ENCODE measurements around the gene MTPN. TPM values are rescaled to one million over a fixed set of nuclear protein-coding genes. Genes with fewer than 3 reads are reported as not detected.

The MTPN gene
- total RNA-seq, 4 donors from 2014 or later = 70.8 to 160 (median 110) TPM

DNA sequence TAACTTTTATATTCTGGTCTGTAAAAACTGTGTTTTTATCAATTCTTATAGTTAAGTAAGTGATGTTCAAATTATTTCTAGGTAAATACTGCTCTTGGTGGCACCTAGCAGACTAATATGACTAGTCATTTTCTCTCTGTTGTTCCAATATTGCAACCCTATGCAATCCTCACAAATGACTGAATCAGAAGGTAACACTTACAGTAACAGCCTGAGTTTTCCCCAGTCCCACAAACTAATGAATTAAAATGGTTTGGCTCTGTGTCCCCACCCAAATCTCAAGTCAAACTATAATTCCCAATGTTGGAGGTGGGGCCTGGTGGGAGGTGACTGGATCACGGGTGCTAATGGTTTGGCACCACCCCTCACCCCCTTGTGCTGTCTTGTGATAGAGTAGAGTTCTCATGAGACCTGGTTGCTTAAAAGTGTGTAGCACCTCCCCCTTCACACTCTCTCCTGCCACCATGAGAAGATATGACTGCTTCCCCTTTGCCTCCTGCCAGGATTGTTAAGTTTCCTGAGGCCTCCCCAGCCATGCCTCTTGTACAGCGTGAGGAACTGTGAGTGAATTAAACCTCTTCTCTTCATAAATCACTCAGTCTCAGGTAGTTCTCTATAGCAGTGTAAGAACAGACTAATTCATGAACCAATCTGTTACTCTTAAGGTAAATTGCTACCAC, 43.5 kb downstream of the MTPN start:
- TF ChIP-seq, protein P1, sequence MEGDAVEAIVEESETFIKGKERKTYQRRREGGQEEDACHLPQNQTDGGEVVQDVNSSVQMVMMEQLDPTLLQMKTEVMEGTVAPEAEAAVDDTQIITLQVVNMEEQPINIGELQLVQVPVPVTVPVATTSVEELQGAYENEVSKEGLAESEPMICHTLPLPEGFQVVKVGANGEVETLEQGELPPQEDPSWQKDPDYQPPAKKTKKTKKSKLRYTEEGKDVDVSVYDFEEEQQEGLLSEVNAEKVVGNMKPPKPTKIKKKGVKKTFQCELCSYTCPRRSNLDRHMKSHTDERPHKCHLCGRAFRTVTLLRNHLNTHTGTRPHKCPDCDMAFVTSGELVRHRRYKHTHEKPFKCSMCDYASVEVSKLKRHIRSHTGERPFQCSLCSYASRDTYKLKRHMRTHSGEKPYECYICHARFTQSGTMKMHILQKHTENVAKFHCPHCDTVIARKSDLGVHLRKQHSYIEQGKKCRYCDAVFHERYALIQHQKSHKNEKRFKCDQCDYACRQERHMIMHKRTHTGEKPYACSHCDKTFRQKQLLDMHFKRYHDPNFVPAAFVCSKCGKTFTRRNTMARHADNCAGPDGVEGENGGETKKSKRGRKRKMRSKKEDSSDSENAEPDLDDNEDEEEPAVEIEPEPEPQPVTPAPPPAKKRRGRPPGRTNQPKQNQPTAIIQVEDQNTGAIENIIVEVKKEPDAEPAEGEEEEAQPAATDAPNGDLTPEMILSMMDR (IDR thresholded peaks at IDR 0.05; ENCODE audit: low read depth) = no peak

DNA sequence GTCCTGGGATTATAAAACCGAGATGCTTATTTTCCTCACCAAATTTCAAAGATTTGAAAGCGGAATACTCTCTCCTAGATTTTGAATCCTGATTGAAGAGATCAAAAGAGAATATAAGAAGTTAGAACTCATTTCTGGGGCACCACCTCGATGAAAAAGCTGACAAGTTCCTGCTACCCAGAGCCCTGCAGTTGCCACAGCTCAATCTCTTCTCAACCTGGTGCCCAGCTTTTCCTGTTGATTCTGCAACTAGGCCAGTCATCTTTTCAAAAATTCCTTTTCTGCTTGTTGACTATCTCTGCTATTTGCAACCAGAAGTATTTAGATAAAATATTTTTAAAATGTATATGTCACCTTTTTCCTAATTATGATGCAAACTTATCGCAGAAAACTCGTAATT, 45.0 kb downstream of the MTPN start:
- TF ChIP-seq, protein P1 (IDR thresholded peaks at IDR 0.05; ENCODE audit: low read depth) = no peak

DNA sequence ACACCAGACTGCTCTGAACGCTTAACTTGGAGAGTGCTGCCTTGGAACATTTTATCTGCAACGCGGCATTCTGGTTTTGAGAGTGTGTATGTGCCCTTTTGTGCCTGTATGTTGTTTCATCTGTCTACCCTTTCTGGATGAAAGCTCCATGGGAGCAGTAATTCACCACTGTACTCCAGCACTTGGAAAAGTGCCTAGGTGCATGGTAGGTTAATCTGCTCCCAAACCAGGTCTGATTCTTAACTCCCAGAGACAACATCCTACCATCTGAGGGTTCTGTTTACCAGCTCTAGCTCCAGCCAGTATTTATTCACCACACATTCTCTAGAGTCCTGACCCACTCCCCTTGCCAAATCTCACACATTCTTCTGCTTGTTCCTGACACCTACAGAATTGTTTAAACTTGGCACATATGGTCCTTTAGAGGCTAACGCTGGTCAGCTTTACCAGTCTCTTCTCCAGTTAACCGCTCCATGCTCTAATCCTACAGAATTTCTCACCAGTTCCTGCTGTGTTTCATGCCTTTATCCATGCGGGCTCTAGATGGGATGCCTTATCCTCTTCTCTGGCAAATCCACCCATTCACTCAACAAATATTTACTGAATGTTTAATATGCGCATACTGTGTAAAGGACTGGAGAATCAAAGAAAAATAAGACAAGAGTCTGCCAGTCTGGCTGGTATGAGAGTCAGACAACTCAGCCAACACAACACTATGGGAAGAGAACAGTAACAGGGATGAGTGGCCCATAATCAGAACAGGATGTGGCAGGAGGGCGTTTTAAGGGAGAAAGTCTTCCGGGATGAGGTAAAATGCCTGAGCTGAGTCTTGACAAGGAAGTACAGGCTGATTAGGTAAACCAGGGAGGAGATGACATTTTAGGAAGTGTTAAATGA, 46.3 kb downstream of the MTPN start:
- TF ChIP-seq, protein P1 (IDR thresholded peaks at IDR 0.05; ENCODE audit: low read depth) = no peak

DNA sequence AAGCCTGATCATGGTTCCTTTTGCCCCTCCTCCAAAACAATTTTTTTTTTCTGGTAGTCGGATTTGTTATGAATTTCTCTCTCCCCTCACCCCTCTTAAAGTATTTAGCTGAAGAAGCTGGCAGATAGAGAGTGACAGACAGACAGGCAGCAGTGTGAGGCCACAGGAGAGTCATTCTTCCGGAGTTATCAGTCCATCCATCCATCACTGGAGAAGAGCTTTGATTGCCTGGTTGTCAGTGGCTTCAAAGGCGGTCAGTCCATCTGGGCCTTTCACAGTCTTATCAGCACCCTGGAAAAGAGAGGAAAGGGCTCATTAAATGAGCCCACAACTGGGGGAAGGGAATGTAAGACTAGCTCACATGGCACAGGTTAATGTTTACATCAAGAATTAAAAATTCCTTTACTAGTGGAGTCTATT, 47.4 kb downstream of the MTPN start:
- TF ChIP-seq, protein P1 (IDR thresholded peaks at IDR 0.05; ENCODE audit: low read depth) = no peak

DNA sequence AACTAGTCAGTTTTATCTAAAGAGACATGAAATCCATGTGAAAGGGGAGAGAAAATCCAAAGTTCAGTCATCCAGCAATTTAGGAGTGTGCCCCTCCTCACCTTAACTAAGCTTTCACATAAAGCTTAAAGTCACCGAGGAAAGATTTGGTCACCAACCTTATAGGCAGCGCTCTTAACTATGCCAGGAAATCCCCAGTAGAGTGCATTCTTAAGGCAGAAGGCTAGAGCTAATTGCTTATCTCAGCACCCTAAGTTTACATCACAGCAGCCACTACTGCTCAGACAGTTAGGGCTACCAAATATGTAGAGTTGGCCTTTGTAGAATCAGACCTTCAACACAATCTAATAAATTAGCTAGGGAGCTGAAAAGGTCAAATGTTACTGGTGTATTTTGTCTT, 47.9 kb downstream of the MTPN start:
- TF ChIP-seq, protein P1 (IDR thresholded peaks at IDR 0.05; ENCODE audit: low read depth) = no peak

DNA sequence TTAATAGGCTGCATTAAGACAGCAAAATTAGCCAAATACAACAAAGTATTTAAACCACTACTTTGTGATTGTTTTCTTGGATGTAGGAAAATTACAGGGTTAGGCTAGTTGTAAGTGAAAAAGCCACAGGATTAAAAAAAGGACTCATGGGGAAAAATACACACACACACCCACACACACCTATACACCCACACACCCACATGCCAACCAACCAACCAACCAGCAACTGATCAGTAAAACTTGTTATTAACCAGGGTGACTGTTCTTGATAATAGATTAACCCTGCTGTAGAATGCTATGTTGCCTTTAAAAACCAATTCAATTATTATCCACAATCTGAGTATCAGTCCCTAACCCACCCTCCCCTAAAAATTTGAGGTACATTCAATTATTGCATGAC, 49.0 kb downstream of the MTPN start:
- TF ChIP-seq, protein P1 (IDR thresholded peaks at IDR 0.05; ENCODE audit: low read depth) = no peak

DNA sequence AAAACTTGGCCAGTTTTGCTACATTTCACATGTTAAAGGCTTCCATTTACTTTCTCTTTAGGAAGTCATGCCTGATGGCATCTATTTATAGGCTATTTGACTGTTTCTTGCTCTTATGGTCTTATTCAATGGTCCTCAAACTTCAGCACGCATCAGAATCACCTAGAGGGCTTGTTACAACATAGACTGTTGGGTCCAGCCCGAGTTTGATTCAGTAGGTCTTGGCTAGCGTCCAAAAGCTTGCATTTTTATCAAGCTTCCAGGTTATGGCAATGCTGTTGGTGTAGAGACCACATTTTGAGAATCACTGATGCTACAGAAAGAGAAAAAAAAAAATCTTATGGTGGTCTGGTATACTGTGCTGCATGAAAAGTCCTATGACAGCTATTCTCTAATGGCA, 51.9 kb downstream of the MTPN start:
- TF ChIP-seq, protein P1 (IDR thresholded peaks at IDR 0.05; ENCODE audit: low read depth) = no peak
